ENCODE results near the gene GSK3B.

DNA sequence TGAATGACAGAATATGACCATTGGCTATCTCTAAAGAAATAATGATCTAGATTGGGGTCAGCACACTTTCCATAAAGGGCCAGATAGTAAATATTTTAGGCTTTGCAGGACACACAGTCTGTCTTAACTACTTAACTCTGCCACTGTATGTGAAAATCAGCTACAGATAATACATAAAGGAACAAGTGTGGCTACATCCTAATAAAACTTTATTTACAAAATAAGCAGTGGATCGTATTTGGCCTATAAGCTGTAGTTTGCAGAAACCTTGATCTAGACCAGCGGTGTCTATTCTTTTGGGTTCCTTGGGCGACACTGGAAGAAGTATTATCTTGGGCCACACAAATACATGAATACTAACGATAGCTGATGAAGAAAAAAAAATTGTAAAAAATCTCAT lies 27.6 kb downstream of the GSK3B start:
- TF ChIP-seq, protein P1, sequence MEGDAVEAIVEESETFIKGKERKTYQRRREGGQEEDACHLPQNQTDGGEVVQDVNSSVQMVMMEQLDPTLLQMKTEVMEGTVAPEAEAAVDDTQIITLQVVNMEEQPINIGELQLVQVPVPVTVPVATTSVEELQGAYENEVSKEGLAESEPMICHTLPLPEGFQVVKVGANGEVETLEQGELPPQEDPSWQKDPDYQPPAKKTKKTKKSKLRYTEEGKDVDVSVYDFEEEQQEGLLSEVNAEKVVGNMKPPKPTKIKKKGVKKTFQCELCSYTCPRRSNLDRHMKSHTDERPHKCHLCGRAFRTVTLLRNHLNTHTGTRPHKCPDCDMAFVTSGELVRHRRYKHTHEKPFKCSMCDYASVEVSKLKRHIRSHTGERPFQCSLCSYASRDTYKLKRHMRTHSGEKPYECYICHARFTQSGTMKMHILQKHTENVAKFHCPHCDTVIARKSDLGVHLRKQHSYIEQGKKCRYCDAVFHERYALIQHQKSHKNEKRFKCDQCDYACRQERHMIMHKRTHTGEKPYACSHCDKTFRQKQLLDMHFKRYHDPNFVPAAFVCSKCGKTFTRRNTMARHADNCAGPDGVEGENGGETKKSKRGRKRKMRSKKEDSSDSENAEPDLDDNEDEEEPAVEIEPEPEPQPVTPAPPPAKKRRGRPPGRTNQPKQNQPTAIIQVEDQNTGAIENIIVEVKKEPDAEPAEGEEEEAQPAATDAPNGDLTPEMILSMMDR (IDR thresholded peaks at IDR 0.05): no peak
- no peak for TF ChIP-seq EZH2phosphoT487 (IDR thresholded peaks at IDR 0.05)

Data from neural progenitor cell (in vitro differentiated cells).